HuH-7.5 (cell line): ENCODE results near the gene TRMT112.
A peak's percentile ranks its signal among the peaks of the same experiment; 100 is the strongest.

ENCODE experiments used
- DNase-seq: peaks from one replicate; pipeline ENCODE4 v3.0.0; 2011; ENCODE audit warnings: low spot score

The TRMT112 gene

DNA sequence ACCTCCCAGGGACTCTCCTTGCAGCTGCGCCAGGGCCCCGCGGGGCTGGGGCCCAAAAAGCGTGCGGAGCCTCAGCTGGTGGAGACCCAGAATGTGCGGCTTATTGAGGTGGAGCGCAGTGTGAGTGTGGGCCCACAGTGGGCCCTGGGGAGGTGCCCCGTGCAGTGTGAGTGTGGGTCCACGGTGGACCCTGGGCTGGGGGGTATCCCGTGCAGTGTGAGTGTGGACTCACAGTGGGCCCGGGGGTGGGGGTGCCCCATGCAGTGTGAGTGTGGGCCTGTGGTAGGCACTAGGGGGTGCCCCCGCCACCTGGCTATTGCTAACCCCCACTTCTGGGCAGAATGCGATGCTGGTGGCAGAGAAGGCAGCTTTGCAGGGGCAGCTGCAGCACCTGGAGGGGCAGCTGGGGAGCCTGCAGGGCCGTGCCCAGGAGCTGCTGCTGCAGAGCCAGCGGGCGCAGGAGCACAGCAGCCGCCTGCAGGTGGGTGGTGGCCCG, 33.8 kb upstream of the TRMT112 start:
- no peak for DNase-seq

DNA sequence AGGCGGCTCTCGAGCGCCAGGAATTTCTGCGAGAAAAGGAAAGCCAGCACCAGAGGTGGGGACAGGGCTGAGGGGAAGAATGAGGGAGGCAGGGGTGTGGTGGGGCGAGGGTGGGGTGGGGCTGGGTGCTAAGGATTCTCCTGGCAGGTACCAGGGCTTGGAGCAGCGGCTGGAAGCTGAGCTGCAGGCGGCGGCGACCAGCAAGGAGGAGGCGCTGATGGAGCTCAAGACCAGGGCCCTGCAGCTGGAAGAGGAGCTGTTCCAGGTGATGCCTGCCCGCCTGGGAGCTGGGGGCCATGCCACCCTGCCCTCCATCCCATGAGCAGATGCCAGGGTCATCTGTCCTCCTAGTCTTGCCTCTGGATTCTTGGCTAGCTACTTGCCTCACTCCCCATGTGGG, 32.0 kb upstream of the TRMT112 start:
- DNase-seq = no peak

DNA sequence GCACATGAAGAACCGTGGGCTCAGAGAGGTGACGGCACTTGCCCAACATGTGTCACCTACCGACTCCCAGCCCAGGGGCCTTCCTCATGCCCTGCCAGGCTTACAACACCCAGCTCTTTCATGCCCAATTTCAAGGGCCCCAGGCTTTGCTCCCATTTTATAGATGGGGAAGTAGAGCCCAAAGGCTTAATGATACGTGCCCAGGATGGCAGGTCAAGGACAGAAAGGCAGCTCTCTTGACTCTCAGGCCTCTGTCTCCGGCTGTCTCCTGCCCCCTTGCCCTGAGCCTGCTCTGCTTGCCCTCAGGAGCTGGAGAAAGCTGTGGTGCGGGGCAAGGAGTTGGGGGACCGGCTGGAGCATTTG, 31.6 kb upstream of the TRMT112 start:
- no peak for DNase-seq

DNA sequence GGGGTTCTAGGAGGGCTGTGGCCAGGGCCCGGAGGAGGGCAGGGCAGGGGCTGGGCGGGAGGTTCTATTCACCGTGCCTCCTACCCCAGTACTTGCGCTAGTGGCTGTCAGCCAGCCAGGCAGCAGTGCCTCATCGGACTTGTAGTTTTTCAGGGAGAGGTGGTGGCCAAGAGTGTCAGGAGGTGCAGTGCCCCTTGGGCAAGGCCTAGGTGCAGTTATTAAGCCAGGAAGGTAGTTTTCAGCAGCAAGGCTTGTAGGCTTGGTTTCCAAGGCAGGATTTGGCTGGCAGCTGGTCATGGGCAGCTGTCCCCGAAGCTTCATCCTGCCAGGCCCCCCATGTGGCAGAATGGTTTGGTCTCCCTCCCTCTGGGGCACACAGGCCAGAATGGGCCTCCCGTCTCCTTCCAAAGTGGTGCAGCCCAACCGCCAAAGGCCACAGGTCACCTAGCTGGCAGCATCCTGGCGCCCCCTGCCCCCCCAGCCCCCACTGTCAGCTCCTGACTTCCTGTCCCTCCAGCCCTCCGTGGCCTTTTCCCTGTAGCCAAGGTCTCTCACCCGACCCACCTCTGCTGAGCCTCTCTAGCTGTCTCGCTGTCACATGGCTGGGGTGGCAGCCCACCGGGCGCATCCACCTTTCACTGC, 31.1 kb upstream of the TRMT112 start:
- DNase-seq = no peak

DNA sequence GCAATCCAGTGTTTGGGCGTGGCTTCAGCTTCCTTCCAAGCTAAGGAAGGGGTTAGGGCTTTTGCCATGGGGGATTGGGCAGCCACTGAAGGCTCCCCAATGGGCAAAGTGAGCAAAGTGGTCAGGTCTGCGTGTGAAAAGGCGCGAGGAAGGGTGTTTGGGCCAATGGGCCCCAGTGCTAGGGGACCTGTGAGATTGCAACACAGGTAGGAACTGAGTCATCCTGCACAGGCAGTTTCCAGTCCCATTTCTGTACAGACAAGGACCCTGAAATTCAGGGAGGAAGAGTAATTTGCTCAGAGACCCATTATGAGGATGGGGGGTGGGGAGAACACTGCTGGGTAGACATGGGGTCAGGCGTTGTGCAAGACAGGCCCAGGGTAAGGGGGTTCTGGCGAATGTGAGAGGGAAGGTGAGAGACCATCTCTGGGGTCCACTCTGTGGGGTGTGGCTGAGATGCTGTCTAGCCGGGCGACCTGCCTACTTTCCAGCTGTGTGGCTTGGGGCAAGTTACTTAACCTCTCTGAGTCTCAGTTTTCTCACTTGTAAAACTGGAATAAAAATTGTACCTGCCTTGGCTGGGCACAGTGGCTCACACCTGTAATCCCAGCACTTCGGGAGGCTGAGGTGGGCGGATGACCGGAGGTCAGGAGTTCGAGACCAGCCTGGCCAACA, 30.0 kb upstream of the TRMT112 start:
- no peak for DNase-seq

DNA sequence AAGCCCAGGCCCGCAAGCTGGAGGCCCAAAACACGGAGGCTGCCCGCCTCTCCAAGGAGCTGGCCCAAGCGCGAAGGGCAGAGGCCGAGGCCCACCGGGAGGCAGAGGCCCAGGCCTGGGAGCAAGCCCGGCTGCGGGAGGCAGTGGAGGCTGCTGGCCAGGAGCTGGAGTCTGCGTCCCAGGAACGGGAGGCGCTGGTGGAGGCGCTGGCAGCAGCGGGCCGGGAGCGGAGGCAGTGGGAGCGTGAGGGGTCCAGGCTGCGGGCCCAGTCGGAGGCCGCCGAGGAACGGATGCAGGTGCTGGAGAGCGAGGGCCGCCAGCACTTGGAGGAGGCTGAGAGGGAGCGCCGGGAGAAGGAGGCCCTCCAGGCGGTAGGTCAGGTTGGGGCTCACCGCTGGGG, 27.4 kb upstream of the TRMT112 start:
- DNase-seq = no peak

DNA sequence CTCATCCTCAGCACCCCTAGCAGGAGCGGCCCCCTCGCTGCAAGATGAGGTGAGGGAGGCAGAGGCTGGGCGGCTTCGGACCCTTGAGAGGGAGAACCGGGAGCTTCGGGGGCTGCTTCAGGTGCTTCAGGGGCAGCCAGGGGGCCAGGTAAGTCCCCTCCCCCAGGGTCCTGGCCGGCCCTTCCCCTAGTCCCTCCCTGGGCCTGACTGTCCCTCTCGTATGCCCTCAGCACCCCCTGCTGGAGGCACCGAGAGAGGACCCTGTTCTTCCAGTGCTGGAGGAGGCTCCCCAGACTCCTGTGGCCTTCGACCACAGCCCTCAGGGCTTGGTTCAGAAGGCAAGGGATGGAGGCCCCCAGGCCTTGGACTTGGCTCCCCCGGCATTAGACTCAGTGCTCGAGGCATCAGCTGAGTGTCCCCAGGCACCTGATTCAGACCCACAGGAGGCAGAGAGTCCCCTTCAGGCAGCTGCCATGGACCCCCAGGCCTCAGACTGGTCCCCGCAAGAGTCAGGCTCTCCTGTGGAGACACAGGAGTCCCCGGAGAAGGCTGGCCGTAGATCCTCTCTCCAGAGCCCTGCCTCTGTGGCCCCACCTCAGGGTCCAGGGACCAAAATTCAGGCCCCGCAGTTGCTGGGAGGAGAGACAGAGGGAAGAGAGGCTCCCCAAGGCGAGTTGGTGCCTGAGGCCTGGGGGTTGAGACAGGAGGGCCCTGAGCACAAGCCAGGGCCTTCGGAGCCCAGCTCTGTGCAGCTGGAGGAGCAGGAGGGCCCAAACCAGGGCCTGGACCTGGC, 26.6 kb upstream of the TRMT112 start:
- peak; percentile 63 for DNase-seq

DNA sequence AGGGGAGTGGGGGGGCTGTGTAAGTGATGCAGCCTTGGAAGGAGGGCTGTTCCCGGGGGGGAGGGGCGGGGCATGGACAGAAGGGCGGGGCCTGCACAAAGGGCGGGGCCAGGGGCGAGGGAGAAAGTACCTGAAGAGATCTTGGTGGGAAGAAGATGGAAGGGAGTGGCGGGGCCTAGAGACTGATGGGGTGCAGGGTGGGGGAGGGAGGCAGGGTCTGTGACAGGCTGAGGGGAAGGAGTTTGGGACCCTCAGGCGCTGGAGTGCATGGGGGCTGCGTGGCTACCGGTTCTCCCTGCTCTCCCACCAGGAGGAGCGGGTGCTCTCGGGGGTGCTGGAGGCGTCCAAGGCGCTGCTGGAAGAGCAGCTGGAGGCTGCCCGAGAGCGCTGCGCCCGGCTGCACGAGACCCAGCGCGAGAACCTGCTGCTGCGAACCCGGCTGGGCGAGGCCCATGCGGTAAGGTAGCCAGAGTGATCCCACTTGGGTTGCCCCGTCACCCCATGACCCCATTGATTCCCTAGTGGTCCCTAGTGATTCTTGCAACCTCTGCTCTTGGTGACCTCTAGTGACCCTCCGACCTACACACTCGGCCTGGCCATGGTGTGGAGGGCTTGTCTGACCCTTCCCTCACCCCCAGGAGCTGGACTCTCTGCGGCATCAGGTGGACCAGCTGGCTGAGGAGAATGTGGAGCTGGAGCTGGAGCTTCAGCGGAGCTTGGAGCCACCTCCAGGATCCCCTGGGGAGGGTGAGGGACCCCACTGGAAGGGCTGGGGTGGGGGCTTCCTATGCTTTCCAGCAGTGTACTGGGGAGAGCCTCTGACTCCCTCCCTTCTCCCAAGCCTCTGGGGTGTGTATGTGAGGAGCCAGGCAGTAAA, 25.7 kb upstream of the TRMT112 start:
- no peak for DNase-seq

DNA sequence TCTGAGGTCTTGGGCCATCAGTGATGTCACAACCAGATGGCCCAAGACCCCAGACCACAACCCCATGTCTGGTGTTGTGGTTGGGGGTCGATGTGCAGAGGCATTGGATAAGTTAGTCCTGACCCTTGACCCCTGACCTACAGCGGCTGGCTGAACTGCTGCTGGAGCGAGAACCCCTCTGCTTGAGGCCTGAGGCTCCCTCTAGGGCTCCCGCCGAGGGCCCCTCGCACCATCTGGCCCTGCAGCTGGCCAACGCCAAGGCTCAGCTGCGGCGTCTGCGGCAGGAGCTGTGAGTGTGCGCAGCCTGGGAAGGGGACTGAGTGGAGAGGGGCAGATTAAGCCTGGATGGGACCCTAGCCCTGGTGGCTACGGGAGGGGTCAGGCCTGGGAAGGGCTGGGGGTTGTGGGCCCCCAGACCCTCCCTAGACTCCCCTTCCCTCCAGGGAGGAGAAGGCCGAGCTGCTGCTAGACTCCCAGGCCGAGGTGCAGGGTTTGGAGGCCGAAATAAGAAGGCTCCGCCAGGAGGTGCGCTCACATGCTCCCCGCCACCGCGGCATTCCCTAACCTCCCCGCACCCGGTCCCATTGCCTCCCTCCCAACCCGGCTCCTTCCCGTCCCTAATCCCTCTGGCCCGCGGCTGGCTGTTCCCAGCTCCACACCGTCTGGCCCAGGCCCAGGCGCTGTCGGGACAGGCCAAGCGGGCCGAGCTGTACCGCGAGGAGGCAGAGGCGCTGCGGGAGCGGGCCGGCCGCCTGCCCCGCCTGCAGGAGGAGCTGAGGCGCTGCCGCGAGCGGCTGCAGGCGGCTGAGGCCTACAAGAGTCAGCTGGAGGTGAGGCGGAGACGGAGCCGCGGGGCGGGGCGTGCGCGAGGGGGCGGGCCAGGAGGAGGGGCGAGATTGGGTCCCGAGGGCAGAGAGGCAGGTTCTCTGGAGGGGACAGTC, 24.8 kb upstream of the TRMT112 start:
- DNase-seq = peak; percentile 88

DNA sequence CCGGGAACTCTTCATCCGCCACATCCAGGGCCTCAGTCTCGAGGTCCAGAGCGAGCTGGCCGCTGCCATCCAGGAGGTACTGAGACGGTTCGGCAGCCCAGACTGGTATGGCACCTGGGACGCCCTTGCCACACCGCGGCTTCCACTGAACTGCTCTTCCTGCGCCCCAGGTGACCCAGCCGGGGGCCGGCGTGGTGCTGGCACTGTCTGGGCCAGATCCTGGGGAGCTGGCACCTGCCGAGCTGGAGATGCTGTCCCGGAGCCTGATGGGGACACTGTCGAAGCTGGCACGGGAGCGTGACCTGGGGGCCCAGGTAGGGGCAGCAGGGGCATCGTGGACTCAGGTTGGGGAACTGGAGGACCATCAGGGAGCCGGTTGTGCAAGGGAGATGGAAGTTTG, 24.1 kb upstream of the TRMT112 start:
- DNase-seq = no peak

DNA sequence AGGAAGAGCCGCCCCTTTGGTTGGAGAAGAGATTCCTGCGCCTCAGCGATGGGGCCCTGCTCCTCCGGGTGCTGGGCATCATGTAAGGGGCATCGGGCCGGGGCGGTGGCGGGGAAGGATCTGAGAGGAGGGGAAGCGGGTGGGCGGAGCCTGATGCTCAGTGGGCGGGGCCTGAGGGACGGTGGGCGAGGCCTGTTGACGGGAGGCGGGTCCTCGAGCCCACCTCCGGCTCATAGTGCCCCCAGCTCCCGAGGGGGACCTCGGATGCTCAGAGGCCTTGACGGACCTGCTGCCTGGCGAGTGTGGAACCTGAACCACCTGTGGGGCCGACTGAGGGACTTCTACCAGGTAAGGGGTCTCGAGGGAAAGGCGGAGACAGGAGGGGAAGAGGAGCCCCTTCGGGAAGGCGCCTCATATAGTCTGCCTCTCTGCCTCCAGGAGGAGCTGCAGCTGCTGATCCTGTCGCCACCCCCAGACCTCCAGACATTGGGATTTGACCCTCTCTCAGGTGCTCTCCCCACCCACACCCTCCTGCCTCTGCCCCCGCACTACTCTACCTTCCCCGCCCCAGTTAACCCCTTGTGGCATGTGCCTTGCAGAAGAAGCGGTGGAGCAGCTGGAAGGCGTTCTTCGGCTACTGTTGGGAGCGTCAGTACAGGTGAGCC, 23.4 kb upstream of the TRMT112 start:
- no peak for DNase-seq

DNA sequence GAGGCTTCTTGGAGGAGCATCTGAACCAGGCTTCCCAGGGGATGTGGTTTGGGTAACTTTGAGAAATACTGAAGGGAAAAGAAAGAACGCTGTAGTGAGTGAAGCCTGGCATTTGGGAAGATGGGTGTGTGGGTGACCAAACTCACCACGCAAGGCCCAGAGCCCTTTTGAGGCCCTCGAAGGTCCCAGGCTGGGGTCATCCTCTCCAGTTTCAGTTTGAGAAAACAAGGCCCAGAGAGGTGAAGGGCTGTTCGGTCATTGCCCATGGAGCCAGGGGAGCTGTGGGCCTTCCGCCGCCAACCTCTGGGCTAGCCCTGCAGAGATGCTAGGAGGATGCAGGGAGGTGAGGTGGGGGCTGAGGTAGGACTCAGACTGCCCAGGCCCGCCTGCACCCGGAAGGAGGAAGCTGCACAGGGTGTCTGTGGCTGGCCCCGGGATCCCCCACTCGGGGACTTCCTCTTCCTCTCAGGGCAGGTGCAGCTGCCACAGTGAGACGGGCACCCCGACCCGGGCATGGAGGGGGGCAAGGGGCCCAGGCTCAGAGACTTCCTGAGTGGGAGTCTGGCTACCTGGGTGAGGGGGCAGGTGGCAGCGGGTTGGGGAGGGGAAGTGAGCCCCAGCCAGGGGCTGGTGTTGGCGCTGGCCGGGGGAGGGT, 22.5 kb upstream of the TRMT112 start, which contains the start of gene CCDC88B:
CCDC88B (plus strand) TSS at position 451 of the 655 bp plus-strand sequence; CDS start at position 514, 63 bp downstream.
- DNase-seq = no peak

DNA sequence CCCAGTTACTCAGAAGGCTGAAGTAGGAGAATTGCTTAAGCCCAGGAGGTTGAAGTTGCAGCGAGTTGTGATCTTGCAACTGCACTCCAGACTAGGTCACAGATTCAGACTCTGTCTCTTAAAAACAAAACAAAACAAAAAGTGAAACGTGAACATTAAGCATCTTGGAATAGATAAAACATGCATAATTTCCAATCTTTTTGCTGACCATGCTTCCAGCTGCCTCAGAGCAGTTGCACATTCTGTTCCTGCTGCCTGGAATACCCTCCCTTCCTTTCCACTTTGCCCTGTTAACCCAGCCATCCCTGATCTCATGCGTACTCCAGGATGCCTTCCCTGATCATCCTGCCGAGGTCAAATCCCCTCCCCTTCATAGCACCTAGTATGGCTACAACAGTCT, 21.9 kb upstream of the TRMT112 start:
- DNase-seq = no peak

DNA sequence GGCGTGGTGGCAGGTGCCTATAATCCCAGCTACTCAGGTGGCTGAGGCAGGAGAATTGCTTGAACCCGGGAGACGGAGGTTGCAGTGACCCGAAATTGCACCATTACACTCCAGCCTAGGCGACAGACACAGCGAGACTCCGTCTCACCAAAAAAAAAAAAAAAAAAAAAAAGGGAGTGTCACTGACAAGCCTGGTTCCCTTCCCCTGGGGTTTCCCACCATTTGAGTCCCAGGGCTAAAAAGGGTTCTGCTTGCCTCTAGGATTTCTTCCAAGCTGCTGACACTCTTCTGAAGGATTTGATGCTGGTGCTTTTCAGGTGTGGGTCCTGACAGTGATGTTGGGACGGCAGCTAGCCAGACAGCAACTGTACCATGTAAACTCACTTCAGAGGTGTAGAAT, 21.4 kb upstream of the TRMT112 start:
- DNase-seq = no peak

DNA sequence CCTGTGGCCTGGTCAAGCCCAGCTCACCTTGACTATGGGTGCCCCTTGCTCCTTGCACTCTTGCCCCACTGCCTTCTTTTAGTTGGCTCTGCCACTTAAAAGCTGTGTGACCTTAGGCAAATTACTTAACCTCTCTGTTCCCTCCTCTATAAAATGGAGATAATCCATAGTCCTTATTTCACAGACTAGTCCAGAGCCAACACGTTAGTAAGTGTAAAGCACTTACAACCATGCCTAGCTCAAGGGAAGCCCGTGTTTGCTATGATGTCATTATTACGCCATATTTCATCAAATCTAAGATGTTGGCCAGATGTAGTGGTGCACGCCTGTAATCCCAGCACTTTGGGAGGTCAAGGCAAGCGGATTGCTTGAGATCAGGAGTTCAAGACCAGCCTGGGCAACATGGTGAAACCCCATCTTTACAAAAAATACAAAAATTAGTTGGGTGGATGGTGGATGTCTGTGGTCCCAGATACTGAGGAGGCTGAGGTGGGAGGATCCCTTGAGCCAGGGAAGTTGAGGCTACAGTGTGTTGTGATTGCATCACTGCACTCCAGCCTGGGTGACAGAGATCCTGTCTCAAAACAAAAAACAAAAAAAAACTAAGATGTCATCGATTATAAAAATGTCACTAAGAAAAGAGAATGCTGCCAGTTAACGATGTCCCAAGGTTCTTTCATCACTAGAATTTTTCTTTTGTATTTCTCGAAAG, 20.3 kb upstream of the TRMT112 start:
- DNase-seq = no peak

DNA sequence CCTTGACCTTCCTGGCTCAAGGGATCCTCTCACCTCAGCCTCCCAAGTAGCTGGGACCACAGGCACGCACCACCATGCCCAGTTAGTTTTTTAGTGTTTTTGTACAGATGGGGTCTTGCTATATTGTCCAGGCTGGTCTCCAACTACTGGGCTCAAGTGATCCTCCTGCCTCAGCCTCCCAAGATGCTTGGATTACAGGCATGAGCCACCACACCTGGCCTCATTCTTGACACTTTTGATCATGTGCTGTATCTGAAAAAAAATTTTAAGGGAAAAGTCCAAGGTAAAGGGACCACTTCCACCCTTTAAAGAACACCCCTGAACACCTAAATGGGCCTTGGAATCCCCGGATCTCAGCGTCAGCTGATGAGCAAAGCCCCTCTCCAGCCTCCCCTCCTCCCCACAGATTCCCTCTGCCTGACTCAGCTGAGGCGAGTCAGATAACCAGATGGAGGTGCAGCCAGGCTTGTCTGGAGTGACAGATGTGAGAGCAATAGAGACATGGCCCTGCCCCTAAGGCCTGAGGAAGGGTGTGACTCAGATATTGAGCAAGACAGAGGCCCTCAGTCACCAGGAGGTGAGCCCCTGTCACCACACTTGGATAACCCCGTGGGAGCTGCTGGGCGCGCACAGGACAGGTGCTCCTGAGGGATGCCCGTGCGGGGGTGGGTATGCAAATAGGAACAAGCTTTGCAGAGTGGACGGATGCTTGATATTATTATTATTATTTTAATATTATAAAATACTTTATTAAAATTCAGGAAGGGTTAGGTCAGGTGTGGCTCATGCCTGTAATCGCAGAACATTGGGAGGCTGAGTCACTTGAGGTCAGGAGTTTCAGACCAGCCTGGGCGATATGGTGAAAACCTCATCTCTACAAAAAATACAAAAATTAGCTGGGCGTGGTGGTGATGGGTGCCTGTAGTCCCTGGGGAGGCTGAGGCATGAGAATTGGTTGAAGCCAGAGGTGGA, 17.7 kb upstream of the TRMT112 start:
- peak; percentile 64 for DNase-seq

DNA sequence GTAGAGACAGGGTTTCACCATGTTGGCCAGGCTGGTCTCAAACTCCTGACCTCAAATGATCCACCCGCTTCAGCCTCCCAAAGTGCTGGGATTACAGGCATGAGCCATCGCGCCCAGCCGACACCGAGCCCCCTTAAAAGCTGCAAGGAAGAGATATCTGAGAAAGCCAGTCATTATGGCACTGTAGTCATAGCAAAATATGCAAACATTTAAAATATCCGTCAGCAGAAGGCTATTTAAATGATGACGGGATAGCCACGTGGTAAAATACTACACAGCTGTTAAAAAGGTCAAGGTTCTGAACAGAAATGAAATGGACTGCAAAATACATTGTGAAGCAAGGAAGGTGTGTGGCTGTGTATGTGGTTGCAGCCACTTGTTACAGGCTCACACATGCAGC, 16.2 kb upstream of the TRMT112 start:
- DNase-seq = no peak
